Mesodermal cell (in vitro differentiated cells): ENCODE data around the gene SMTNL2.

ENCODE experiments used
- H3K27ac ChIP-seq: 2 replicates; pipeline ENCODE4 v1.7.0; 2013; ENCODE audit warnings: mild to moderate bottlenecking, low read depth, low read length, moderate library complexity; ENCODE audit not compliant: severe bottlenecking
- H3K36me3 ChIP-seq: 2 replicates; pipeline ENCODE4 v1.7.1; 2013; ENCODE audit warnings: mild to moderate bottlenecking, low read length, moderate library complexity; ENCODE audit not compliant: control insufficient read depth, insufficient read depth
- H3K4me1 ChIP-seq: one replicate; pipeline ENCODE4 v1.7.1; 2013; ENCODE audit warnings: mild to moderate bottlenecking, low read length; ENCODE audit not compliant: insufficient read depth, control insufficient read depth, poor library complexity, severe bottlenecking
- H3K4me3 ChIP-seq: 2 replicates; pipeline ENCODE4 v1.7.0; 2013; ENCODE audit warnings: low read length, control low read depth, mild to moderate bottlenecking; ENCODE audit not compliant: insufficient read depth, poor library complexity, severe bottlenecking; ENCODE audit errors: extremely low read depth
- H3K9me3 ChIP-seq: 2 replicates; pipeline ENCODE4 v1.7.1; 2013; ENCODE audit warnings: mild to moderate bottlenecking, low read length, moderate library complexity; ENCODE audit not compliant: control insufficient read depth
- WGBS, 2 experiments: methylation state at CpG; one replicate each; pipeline ENCODE4 v1.1.5; 2013; ENCODE audit warnings: missing lambda C conversion rate in 2 of 2; ENCODE audit not compliant: insufficient coverage in 2 of 2; 5-methylcytosine and 5-hydroxymethylcytosine counted together

Gene SMTNL2

GRCh38 chr17:4540224-4540651, 44.1 kb upstream of the SMTNL2 start:
- WGBS, 2 experiments = 94 to 98% methylated on average over 6 to 13 of the region's 14 CpGs
- peaks cover 74% of the 10 kb centered on the region for H3K36me3 ChIP-seq

GRCh38 chr17:4540687-4541327, 43.5 kb upstream of the SMTNL2 start:
- Histone ChIP-seq H3K36me3 (peaks cover 79% of the 10 kb centered on the region), H3K9me3 (no peaks in the 10 kb centered on the region), H3K4me1 (peaks cover 4% of the 10 kb centered on the region), H3K4me3 (no peak overlapping the region), H3K27ac (no peak overlapping the region)
- WGBS, 2 experiments = 96 to 99% methylated on average over 11 to 12 of the region's 15 CpGs

More at GRCh38 chr17:4540224-4540651, 44.1 kb upstream of the SMTNL2 start:
- Histone ChIP-seq H3K27ac (no peak overlapping the region), H3K9me3 (no peaks in the 10 kb centered on the region), H3K4me3 (no peak overlapping the region), H3K4me1 (peaks cover 4% of the 10 kb centered on the region)

- H3K4me3 ChIP-seq = no peak overlapping the region
- no peak overlapping the region for H3K27ac ChIP-seq
- peaks cover 84% of the 10 kb centered on the region for H3K36me3 ChIP-seq
- no peaks in the 10 kb centered on the region for H3K9me3 ChIP-seq
- 97% methylated on average over 25 of the region's 29 CpGs for WGBS, 2 experiments
- peaks cover 4% of the 10 kb centered on the region for H3K4me1 ChIP-seq
Observed at GRCh38 chr17:4541328-4542002, 42.9 kb upstream of the SMTNL2 start.

GRCh38 chr17:4542003-4542725, 42.2 kb upstream of the SMTNL2 start:
- H3K27ac ChIP-seq = no peak overlapping the region
- no peaks in the 10 kb centered on the region for H3K4me1 ChIP-seq
- 95 to 96% methylated on average over 14 of the region's 14 CpGs for WGBS, 2 experiments
- H3K4me3 ChIP-seq = no peak overlapping the region
- H3K9me3 ChIP-seq = no peaks in the 10 kb centered on the region
- H3K36me3 ChIP-seq = peaks cover 88% of the 10 kb centered on the region

GRCh38 chr17:4542726-4543191, 41.6 kb upstream of the SMTNL2 start:
- H3K4me3 ChIP-seq = no peak overlapping the region
- WGBS, 2 experiments = 96% methylated on average over 10 to 18 of the region's 19 CpGs
- peaks cover 89% of the 10 kb centered on the region for H3K36me3 ChIP-seq
- no peaks in the 10 kb centered on the region for H3K9me3 ChIP-seq
- no peaks in the 10 kb centered on the region for H3K4me1 ChIP-seq
- no peak overlapping the region for H3K27ac ChIP-seq

GRCh38 chr17:4543557-4544026, 40.7 kb upstream of the SMTNL2 start:
- H3K9me3 ChIP-seq = no peaks in the 10 kb centered on the region
- H3K4me3 ChIP-seq = no peak overlapping the region
- H3K4me1 ChIP-seq = no peaks in the 10 kb centered on the region
- WGBS, 2 experiments = 94 to 99% methylated on average over 14 to 19 of the region's 19 CpGs
- peaks cover 87% of the 10 kb centered on the region for H3K36me3 ChIP-seq
- H3K27ac ChIP-seq = no peak overlapping the region

GRCh38 chr17:4544135-4544950, 40.0 kb upstream of the SMTNL2 start:
- Histone ChIP-seq H3K4me1 (peaks cover 7% of the 10 kb centered on the region), H3K9me3 (no peaks in the 10 kb centered on the region), H3K27ac (no peak overlapping the region), H3K4me3 (no peak overlapping the region), H3K36me3 (peaks cover 87% of the 10 kb centered on the region)
- 95 to 96% methylated on average over 28 to 33 of the region's 37 CpGs for WGBS, 2 experiments

- Histone ChIP-seq H3K36me3 (peaks cover 85% of the 10 kb centered on the region), H3K4me3 (no peak overlapping the region), H3K9me3 (no peaks in the 10 kb centered on the region), H3K27ac (no peak overlapping the region), H3K4me1 (peaks cover 11% of the 10 kb centered on the region)
- 88 to 97% methylated on average over 7 to 11 of the region's 18 CpGs for WGBS, 2 experiments
Observed at GRCh38 chr17:4544951-4545216, 39.4 kb upstream of the SMTNL2 start.

GRCh38 chr17:4545217-4545951, 38.9 kb upstream of the SMTNL2 start:
- Histone ChIP-seq H3K4me1 (peaks cover 16% of the 10 kb centered on the region), H3K9me3 (no peaks in the 10 kb centered on the region), H3K27ac (no peak overlapping the region), H3K4me3 (no peak overlapping the region), H3K36me3 (peaks cover 87% of the 10 kb centered on the region)
- 96 to 97% methylated on average over 18 to 20 of the region's 32 CpGs for WGBS, 2 experiments
